ENCODE results near the gene MPZL1. TPM values are rescaled to one million over a fixed set of nuclear protein-coding genes. Genes with fewer than 3 reads are reported as not detected.

Gene MPZL1
- total RNA-seq, 1 donor from 2014 or later, result 132 TPM

DNA sequence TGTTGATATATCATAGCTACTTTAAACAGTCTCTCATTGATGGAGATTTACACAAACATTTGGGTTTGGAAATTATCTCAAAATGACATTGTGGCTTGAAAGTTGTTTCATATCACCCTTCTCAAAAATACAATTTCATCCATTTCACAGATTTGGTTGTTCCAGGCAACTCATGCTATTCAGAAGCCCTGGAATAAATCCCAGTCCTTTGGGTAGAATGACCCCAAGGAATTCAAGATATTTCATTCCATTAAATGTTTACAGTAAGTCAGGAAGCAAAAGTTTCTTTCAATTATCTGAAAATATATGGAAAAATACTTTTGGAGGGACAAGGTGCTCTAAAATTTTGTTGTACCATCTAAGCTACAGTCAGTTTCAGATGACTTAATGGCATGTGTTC, 27.1 kb downstream of the MPZL1 start:
- no peak for DNase-seq (ENCODE audit: low spot score)

DNA sequence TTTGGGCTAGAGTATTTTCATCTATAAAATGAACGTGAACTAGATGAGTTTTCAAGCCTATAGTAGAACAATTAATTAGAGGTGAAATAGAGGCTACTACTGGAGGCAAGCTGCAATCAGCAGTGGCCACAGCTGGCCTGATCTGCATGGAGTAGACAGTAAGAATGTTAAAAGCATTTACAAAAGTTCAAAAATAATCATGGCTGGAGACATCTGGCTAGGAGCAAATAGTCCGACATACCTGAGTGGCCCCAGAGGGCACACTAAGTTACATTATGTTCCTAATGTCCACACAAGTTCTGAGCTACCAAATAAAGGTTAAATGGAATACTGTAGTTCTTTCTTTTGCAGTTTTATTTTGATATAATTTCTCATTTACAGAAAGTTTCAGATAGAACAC, 28.0 kb downstream of the MPZL1 start:
- DNase-seq (ENCODE audit: low spot score), result no peak

DNA sequence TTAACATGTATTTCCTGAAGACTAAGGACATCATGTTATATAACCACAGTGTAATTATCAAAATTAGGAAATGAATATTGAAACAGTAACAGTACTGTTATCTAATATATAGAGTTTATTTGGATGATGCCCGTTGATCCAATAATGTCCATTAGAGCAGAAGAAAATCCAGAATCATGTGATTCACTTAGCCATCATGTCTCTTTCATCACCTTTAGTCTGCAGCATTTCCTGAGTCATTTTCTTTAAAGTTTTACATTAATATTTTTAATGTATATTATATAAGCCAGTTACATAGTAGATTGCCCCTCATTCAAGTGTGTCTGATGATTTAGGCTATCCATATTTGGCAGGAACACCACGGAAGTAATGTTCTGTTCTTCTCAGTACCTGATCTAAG, 28.9 kb downstream of the MPZL1 start:
- DNase-seq (ENCODE audit: low spot score), result no peak

DNA sequence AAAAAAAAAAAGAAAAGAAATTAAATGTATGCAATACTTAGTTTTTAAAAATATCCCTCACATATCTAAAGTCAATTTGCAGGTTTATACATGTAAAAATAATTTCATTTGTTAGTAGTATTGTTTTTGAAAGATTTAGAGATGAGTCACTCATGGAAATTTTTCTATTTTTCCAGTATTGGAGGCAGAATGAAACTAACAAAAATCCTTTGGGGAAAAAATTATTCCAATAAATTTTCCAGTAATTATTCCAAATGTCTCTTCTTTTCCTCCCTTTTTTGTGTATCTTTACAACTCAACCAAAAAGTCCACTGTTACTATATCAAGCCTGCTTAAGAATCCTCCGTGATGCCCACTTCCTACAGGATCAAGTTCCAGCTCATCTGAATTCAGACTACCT, 29.9 kb downstream of the MPZL1 start:
- no peak for DNase-seq (ENCODE audit: low spot score)

DNA sequence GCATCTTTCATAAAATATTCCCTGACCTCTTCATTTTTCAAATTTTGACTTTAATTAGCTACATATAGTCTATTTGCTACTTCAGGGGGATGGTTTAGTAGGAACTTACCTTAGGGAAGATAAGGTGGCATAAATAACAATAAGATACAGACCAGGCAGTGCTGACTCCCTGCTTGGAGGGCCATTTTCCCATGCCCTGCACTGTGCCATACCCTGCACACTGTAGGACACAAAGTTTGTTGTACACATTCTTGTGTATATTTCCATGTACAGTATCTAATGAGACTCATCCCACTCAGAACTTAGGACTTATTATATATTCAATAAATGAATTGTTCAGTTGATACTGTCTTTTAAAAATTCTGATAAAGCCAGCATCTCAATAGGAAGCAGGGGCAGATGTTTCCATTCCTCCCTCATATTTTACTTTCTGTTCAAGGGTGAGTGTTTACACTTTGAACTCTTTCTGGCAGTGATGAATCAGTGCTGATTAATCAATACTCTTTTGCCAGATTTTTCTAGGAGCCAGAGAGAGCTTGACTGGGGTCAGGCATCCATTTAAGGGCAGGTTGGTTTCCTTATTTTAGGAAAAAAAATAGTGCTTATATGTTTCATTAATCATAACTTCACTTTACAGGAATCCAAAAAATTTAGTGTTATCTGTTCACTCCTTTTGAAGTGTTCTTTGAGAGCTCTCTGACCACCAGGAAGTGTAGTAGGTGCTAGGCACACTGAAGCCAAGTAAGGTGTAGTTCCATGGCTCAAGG, 30.6 kb downstream of the MPZL1 start:
- no peak for DNase-seq (ENCODE audit: low spot score)

DNA sequence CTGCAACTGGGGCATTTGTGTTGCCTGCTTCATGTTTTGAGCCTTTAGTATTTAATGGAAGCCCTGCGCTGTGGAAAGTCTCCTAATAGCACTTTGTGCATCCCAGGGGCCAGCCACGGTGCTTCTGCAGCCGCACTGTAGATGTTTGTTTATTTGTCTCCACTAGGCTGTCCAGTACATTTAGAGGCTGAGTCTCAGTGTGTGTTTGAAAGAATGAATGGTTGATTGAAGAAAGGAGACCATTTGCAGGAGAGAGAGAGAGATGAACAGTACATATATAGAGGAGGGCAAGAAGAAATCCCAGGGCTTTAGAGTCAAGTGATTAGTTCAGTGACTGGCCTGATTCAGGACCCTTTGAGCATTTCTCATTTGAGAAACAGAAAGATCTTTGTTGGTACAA, 33.9 kb downstream of the MPZL1 start:
- no peak for DNase-seq (ENCODE audit: low spot score)

DNA sequence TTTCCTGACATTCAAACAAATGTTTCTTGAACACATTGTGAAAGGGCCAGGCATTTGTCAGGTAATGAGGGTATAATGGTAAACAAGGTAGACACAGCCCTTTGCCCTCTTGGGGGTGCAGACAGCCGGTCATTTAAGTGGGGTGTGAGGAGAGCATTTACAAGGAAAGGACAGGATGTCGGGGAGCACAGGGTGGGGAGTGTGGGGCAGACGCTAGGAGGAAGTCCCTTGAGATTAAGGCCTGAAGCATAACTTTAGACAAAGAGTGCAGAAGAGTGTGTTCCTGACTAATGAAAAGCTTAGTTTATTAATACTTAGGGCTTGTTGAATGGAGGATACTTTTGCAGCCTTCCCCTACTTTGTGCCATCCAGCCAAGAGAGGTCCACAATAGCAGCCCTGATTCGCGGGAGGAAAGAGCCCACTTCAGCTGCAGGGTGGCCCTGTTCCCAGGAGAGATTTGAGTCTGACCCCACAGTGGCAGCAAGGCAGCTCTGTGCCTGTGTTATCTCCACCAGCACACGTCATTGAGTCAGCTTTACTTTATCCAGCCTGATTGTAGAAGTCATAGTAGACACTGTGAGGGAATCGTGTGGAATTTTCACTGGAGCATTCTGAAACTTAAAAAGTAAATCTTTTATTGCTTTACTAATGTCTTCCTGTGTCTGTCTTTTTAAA, 35.1 kb downstream of the MPZL1 start:
- no peak for DNase-seq (ENCODE audit: low spot score)

DNA sequence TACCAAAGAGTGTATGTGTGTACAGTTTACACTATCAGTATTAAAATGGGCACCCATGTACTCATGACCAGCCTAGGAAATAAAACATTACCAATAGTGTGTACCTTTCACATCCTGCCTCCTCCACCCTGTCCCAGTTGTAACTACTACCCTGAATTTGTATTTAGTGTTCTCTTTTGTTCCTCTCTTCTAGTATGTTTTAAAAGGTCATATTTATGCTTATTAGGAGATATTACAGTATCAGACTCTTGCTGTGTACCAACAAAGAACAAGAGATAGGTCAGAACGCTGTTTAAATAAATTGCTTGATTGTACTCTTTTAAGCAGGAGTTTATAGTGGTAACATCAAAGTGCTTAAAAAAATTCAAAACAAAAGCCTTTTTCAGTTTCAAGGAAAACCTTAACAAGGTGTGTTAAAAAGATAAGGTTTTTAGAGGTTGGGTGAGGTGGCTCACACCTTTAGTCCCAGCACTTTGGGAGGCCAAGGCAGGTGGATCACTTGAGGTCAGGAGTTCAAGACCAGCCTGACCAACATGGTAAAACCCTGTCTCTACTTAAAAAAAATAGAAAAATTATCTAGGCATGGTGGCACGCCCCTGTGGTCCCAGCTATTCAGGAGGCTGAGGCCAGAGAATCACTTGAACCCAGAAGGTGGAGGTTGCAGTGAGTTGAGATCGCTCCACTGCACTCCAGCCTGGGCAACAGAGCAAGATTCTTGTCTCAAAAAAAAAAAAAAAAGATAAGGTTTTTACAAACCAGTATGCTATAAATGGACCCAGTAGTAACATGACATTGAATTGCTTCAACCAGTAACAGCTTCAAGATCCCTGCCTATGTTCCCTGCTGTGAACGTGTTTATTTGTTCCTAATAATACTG, 35.9 kb downstream of the MPZL1 start:
- DNase-seq (ENCODE audit: low spot score), result no peak

DNA sequence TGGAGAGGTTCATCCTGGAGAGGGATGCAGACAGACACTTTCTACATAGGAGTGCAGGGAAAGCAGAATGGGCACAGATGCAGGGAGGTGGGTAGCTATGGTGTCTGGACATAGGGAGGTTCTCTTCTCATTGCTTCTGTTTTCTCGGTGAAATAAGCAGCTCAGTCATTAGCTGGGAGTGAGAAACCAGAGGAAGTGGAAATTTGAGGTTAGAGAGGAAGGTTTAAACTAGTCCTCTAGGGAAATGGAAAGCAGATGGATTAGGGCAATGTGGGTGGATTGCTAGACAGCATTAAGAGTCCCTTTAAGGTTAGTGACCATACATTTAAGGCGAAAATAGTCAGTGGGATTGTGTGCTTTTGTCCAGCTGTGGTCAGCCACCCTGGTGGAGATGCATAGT, 39.6 kb downstream of the MPZL1 start:
- DNase-seq (ENCODE audit: low spot score), result no peak

DNA sequence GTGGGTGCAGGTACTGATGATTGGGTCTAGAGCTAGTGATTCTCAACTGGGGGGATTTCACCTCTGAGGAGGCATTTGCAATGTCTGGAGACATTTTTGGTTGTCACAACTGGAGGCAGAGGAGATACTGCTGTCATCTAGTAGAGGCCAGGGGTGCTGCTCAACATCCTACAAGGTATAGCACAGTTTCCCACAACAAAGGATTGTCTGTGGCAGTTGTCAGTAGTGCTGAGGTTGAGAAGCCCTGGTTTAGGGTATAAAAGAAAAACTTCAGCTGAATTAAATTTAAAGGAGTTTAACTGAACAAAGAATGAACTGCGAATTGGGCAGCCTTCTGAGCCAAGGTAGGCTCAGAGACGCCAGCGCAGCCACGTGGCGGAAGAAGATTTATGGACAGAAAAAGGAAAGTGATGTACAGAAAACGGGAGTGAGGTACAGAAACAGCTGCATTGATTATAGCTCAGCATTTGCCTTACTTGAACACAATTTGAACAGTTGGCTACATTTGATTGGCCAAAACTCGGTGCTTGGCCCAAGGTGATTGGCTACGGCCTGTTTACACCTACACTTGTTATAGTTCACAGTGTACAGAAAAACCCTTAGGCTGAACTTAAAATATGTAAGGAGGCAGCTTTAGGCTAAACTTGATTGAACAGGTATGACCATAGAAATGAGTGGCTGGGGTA, 40.4 kb downstream of the MPZL1 start:
- no peak for DNase-seq (ENCODE audit: low spot score)

DNA sequence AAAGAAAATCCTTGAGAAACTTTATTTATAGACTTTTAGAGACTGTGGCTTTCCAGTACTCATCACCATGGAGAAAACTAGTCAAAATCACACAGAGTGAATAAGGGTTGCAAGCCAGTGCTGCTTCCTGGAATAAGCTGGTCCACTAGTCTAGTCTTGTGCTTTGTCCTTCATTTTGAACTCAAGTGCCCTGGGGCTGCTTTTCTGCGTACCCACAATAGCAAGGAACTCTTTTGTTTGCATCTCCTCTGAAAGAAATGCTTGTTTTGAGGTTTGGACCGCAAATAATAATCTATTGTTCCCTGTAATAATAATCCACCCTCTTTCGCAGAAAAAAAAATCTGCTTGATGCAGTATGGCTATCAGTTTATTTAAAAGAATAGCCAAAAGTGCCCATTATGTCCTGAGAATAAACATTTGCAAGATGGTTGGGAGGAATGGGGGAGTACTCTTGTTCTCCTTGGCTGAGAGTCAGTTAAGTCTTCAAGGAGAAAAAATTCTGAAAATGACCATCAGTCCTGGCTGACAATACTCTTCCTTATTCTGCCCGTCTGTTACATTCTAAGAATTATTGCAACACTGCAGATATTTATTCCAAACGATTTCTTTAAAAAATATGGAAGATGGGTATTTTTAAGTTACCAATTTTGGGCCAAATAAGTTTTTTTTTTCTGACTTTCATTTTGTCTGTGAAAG, 41.9 kb downstream of the MPZL1 start:
- DNase-seq (ENCODE audit: low spot score), result no peak

DNA sequence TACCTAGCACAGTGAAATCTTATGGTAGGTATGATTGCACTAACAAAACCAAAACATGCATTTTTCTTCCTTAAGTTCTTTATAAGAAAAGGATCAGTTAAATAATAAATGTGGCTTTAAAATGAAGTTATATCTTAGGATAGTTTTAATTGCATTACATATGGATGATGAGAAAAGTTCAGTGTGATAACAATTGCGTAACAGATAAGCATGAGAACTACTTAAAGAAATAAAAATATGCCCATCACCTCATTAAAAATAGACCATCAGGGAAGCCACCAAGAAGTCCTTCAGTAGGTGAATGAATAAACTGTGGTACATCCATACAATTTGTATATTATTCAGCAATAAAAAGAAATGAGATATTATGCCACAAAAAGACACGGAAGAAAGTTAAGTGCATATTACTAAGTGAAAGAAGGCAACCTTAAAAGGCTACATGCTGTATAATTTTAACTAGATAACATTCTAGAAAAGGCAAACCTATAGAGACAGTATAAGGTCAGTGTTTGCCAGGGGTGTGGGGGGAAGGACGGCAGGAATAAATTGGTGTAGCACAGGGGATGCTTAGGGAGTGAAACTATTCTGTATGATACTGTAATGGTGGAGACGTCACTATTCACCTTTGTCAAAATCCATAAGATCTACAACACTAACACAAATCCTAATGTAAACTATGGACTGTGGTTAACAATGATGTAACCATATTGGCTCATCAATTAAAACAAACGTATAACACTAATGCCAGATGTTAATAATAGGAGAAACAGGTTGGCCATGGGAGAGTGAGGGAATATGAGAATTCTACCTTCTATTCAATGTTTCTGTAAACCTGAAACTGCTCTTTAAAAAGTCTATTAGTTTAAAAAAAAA, 42.9 kb downstream of the MPZL1 start:
- no peak for DNase-seq (ENCODE audit: low spot score)

DNA sequence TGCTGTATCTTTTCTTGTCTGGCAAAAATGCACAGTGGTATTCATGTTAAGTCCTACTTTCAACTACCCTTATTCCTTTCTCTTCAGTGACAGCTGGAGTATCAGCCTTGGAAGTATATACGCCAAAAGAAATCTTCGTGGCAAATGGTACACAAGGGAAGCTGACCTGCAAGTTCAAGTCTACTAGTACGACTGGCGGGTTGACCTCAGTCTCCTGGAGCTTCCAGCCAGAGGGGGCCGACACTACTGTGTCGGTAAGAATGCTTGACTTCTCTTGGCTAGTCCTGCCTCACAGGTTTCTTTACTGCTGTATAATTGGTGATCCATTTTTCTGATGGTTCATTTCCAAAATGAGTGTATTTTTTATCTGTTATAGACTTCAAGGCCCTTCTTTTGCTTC, 43.7 kb downstream of the MPZL1 start:
- no peak for DNase-seq (ENCODE audit: low spot score)

DNA sequence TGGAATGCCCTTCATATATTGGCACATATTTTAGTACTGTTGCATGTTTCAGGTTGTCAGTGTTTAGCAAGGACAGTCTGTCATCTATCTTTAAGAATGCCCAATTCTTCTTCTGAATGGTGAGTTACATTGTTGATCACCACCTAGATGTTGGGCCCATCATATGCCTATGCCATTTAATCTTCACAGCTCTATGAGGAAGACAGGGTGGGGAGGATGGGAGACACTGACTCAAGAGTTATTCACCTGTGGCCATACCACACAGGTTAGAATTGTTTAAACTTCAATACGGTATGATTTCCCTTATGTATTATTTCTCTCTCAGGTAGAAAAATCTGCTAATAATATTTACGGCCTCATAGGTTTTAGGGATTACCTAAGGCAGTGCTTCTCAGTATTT, 44.8 kb downstream of the MPZL1 start:
- no peak for DNase-seq (ENCODE audit: low spot score)

DNA sequence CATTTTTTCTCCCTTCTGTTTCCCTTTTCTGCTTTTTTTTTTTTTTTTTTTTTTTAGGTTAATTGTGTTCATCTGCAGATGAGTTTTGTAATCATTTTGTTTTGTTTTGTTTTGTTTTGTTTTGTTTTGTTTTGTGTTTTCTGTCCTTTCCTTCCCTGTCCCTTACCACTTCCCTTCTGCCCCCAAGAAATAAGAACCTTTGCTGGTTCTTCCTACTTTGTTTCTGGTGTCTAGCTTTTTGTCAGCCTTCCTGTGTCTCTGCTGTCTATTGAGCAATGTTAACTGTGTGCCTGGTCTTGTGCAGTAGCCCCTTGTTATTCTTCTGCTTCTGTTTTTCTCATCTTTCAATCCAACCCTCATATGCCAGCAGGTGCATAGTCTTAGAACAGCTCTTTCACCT, 46.0 kb downstream of the MPZL1 start:
- no peak for DNase-seq (ENCODE audit: low spot score)

DNA sequence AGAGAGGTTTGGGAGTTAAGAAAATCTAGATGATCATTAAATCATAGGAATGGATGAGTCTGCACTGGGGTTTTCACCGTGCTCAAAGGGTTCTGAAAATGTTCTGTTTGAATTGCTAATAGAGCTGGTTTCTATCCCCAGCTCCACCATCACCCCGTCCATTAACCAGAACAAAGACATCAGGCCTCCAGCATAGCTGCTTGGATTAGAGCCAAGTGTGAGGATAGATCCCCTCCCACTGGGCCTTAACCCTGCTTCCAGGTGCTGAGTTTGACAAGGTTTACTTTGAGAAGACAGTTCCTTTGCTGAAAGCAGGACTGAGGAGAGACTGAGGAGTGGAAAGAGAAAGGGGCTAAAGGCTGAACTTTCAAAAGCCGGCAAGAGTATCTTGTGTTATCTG, 48.3 kb downstream of the MPZL1 start:
- DNase-seq (ENCODE audit: low spot score), result no peak

DNA sequence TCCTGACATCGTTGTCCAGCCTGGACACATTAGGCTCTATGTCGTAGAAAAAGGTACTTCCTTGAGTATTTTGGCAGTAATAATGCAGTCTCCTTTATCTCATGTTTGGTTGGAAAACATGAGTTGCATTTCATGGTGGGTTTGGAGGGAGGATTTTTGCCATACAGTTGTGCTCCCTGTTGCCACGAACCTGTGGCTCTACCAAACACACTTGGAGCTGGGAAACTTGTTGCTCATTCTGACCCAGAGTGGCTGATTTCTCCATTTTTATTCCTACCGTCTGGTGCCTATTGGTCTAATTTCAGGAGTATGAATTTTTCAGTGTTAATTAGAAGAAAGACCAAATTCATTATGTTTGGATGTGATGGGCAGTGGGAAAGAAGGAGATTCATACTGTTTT, 50.7 kb downstream of the MPZL1 start:
- DNase-seq (ENCODE audit: low spot score), result no peak

DNA sequence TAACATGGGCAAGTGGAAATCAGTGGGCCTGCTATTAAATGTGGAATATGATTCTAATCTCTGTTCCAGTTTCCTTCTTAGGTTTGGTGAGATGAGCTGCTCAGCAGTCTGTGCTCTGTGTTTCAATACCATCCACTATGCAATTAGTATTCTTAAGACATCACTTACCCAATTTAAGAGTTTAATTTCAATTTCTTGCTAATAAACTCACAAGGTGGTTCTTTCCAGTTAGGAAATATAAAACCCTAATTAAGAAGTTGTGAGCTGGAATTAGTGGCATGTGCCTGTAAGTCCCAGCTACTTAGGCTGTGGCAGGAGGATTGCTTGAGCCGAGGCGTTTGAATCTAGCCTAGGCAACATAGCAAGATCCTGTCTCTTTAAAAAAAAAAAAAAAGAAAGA, 51.7 kb downstream of the MPZL1 start:
- no peak for DNase-seq (ENCODE audit: low spot score)

DNA sequence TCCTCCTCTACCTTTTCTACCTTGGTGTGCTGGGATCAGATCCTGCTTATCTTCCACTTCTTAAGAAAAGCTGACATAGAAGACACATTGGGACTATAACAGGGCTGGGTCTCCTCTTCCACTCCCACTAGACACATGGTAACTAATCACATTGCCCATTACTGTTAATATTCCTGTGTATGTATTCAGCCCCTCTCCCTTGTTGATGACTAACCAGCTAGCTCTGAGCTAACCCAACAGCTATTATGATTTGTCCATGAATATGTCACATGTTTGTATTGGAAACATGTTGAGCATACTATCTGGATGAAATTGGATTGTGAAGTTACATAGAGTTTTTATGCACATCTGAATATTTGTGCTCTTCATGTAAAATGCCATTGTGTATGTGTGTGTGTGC, 52.9 kb downstream of the MPZL1 start:
- no peak for DNase-seq (ENCODE audit: low spot score)

DNA sequence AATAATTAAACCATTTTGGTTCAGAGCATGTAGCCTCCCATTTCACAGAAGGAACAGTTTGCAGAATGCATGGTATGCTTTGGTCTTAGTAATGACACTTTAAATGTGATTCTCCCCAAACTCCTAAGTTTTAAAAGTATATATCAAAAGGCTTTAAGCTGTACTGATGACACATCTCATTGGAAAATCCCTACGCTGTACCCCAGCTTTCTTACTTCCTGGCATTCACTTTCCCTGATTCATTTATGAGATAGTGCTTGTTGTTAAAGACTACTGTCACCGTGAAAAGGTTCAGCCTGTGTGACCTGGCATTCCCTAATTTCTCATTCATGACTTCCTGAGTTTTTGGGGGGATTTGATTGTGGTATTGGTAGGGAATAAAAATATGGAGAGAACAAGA, 53.4 kb downstream of the MPZL1 start:
- DNase-seq (ENCODE audit: low spot score), result no peak
